Measurements from ENCODE around the gene GPX4.

The GPX4 gene

GRCh38 chr19:1146412-1146699, 42.6 kb downstream of the GPX4 start:
- no peak for DNase-seq
- H3K9me3 Mint-ChIP-seq = peaks cover 19% of the 10 kb centered on the region
- peak overlapping the region; percentile 68 for H3K27ac Mint-ChIP-seq
- H3K4me3 Mint-ChIP-seq = no peak overlapping the region
- H3K27me3 Mint-ChIP-seq (ENCODE audit: low read depth, poor library complexity) = no peaks in the 10 kb centered on the region
- peaks cover 30% of the 10 kb centered on the region for H3K4me1 Mint-ChIP-seq
- no peak for TF ChIP-seq CTCF (IDR thresholded peaks at IDR 0.05)
- peaks cover 38% of the 10 kb centered on the region for H3K36me3 Mint-ChIP-seq (ENCODE audit: low read depth)

- Mint-ChIP-seq H3K4me1 (peaks cover 33% of the 10 kb centered on the region), H3K27me3 (ENCODE audit: low read depth, poor library complexity) (peaks cover 2% of the 10 kb centered on the region), H3K27ac (peak overlapping the region; percentile 32), H3K4me3 (no peak overlapping the region), H3K36me3 (ENCODE audit: low read depth) (peaks cover 38% of the 10 kb centered on the region), H3K9me3 (peaks cover 15% of the 10 kb centered on the region)
- no peak for DNase-seq
- TF ChIP-seq CTCF (IDR thresholded peaks at IDR 0.05) = no peak
Measured at GRCh38 chr19:1146858-1147780, 43.3 kb downstream of the GPX4 start.

GRCh38 chr19:1147934-1148549, 44.2 kb downstream of the GPX4 start:
- Mint-ChIP-seq H3K36me3 (ENCODE audit: low read depth) (peaks cover 35% of the 10 kb centered on the region), H3K4me3 (no peak overlapping the region), H3K27ac (no peak overlapping the region), H3K27me3 (ENCODE audit: low read depth, poor library complexity) (peaks cover 2% of the 10 kb centered on the region), H3K9me3 (peaks cover 12% of the 10 kb centered on the region), H3K4me1 (peaks cover 36% of the 10 kb centered on the region)
- no peak for DNase-seq
- no peak for TF ChIP-seq CTCF (IDR thresholded peaks at IDR 0.05)

GRCh38 chr19:1149259-1150045, 45.7 kb downstream of the GPX4 start:
- DNase-seq = no peak
- TF ChIP-seq CTCF (IDR thresholded peaks at IDR 0.05) = no peak
- no peak overlapping the region for H3K4me3 Mint-ChIP-seq
- H3K9me3 Mint-ChIP-seq = peaks cover 3% of the 10 kb centered on the region
- H3K27me3 Mint-ChIP-seq (ENCODE audit: low read depth, poor library complexity) = peaks cover 2% of the 10 kb centered on the region
- peaks cover 21% of the 10 kb centered on the region for H3K36me3 Mint-ChIP-seq (ENCODE audit: low read depth)
- peaks cover 33% of the 10 kb centered on the region for H3K4me1 Mint-ChIP-seq
- no peak overlapping the region for H3K27ac Mint-ChIP-seq

GRCh38 chr19:1150333-1151036, 46.7 kb downstream of the GPX4 start:
- H3K9me3 Mint-ChIP-seq = no peaks in the 10 kb centered on the region
- no peak overlapping the region for H3K4me3 Mint-ChIP-seq
- peaks cover 2% of the 10 kb centered on the region for H3K27me3 Mint-ChIP-seq (ENCODE audit: low read depth, poor library complexity)
- no peak overlapping the region for H3K27ac Mint-ChIP-seq
- peaks cover 28% of the 10 kb centered on the region for H3K4me1 Mint-ChIP-seq
- TF ChIP-seq CTCF (IDR thresholded peaks at IDR 0.05) = no peak
- peaks cover 15% of the 10 kb centered on the region for H3K36me3 Mint-ChIP-seq (ENCODE audit: low read depth)
- no peak for DNase-seq

All from nephron progenitor cell (in vitro differentiated cells).